GM21786 (cell line): ENCODE measurements around the gene MN1.

Experiments used
- ATAC-seq: cut with Tn5 transposase; IDR thresholded peaks from one replicate; pipeline ENCODE4 v1.9.1; 2021; ENCODE audit not compliant: unreplicated experiment

The MN1 gene

GRCh38 chr22:27801616-27802345 lies at the start of gene MN1:
Gene MN1 (minus strand): TSS chr22:27801756. CDS start chr22:27800543, 1,213 bp downstream.
- no peak for ATAC-seq

DNA sequence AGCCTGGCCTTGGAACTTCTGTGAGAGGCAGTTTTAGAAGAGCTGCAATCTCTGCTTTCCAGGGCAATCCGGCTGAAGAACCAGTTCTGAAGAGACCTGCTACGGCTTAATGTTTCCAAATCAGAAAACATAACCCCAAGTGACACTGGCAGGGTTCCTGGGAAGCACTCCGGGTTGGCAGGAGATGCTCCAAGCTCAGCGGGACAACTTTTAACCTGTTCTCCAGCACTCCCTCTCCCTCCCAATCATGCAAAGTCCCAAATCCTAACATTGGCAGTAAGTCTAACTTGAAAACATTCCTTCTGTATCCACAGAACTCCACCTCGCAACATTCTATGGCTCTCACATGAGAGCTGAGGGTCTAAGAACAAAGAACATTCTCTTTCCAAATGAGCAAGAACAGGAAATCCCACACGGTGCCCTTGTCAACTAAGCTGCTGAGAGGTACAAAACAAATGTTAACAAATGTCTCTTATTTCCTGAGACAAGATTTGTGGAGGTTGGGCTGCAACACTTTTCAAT lies 48.5 kb upstream of the MN1 start:
- ATAC-seq, result no peak

DNA sequence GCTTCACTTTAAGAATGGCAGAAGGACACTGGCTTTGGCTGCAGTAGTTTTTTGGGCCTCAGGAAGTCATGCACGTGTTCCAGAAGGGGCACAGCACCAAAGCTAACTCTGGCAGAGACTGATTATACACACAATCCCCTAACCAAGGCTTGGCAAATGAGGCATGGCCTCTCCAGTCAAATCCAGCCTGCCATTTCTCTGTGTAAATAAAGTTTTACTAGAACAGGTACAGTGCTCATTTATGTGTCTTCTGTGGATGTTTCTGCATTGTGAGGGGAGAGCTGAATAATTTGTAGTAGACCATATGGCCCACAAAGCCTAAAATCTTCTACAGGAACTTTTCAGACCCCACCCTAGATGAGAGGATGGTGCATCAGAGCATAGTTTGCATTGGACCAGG lies 46.4 kb upstream of the MN1 start:
- ATAC-seq, result no peak

- ATAC-seq, result no peak
Measured at GRCh38 chr22:27846910-27847309, 45.4 kb upstream of the MN1 start.

- ATAC-seq, result no peak
Measured at GRCh38 chr22:27846248-27846757, 44.7 kb upstream of the MN1 start.

DNA sequence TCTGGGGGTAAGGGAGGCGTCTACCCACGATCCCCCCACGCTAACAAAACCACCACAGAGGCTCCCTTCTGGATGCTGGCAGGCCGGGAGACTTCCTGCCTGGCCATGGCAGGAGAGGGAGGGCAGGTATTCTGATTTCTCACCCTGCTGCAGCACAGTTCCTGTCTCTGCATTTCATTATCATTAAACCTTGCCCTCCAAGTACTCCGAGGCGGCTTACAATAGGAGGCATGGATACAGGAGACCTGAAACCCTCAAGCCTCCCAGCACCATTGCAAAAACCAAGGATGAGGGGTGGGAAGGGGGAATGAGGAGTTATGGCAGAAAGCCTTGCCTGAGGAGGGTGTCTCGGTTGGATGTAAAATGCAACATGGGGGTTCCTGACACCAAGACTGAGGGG lies 44.1 kb upstream of the MN1 start:
- ATAC-seq, result no peak

DNA sequence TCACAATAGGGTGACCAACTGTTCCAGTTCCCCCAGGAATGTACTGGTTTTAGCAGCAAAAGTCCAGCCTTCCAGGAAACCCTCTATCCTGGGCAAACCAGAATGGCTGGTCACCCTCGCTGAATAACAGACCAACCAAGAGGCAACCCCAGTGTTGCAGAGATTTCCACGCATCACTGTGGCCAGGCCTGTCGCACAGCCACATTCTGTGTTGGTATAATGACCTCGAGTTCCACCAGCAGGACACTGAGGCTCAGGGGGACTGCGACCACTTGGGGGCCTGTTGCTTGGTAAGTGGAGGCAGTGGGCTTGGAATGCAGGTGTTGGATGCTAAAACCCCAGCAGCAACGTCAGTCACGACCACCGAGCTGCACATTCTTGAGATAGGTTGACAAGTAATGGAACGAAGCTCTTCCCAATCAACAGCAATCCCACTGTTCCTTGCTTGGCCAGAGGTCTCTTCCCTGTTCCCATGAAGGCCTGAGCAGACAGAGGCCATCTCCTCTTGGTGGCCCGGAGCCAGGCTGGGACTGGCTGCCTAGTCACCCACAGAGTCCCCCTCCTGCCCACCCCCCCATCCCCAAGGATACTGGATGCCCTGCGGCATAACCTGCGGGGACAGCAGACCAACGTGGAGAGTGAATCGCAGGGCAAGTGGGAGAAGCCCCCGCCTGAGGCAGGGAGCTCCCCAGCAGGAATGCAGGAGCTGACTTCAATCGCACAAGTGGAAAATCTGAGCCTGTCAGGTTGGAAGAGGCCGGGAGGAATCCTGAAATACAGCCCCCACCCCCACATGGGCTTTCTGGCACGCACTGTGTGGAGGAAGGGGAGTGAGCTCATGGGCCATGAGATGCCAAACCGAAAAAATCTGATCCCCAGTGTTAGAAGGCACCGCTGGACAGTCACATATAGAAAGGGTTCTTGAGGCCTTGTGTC lies 43.4 kb upstream of the MN1 start:
- ATAC-seq, result no peak

DNA sequence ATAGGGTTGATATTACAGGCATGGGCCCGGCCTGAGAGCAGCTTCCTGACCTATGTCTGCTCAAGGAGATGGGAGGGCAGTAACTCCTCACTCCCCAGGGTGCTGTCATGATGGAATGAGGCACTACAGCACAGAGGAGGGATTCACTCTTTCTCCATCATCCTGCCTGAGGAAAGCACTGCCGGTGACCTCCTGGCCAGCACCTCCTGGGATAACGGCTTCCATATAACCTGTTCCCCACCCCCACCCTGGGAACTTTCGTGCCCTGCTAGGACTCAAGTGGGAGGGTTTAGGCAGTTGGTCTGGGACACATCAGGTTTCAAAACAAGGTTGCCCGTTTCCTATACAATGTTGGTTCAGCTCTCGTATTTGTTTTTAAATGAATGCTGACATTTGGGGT lies 42.7 kb upstream of the MN1 start:
- no peak for ATAC-seq

DNA sequence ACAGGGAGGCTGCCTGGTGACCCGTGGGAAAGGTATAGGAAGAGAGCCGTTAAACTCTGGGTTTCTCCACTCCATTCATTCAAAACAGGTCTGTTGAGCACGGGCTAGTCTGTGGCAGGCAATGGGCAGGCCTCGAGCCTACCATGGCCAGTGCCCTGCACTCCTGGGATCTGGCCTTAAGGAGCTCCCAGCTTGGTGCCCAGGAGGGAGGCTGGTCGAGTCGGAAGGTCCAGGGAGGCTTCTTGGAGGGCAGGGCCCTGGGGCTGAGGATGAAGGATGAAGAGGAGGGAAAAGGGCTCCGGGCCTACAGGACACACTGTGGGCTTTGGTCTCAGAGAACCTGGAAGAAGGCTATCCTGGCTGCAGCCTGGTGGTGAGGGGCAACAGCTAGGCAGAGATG lies 41.9 kb upstream of the MN1 start:
- ATAC-seq, result no peak

- ATAC-seq, result no peak
Measured at GRCh38 chr22:27842669-27843431, 41.3 kb upstream of the MN1 start.

GRCh38 chr22:27842201-27842600 lies 40.6 kb upstream of the MN1 start:
- no peak for ATAC-seq

GRCh38 chr22:27840436-27840835 lies 38.9 kb upstream of the MN1 start:
- ATAC-seq, result no peak

DNA sequence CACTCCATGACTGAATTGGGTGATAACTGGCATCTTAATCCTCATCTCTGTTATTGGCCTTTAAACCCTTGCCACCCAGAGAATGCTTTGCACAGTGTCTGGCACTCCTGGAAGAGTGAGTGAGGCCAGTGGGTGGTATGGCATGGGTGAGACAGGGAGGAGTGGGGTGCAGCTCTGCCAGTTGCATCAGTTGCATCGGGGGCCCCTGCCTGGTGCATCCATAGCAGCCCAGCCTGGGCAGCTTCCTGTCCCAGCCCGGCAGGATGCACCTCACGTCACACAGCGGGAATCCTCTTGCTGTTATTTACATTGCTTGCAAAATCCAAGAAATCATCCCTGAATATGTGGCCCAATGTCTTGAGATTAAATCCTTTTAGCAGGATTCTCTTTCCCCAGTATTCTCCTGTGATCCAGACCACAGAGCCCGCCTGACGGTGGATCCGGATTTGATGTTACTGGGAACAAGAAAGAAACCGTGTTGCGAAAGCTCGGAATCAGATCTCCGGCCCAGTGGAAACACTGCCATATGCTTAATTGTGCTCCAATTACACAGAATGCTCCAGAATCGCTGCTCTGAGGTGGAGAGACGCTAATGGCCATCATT lies 37.6 kb upstream of the MN1 start:
- no peak for ATAC-seq

DNA sequence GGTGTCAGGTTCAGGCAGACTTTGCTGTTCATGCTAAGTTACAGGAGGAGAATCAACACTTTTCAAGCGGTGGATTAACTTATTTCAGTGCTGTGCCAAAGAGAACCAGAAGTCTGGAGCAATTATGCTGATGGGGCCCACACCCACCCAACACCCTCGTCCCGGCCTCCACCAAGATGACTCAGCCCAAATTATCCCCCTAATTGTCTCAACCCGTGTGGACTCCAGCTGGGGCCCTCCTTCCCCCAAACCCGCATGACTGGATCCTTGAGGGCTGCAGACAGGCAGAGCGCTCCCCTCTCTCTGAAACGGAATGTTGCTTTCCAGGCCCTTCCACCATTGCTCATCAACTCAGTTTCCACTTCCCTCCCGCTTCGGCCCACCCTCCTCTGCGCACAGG lies 34.6 kb upstream of the MN1 start:
- ATAC-seq, result no peak

- ATAC-seq, result no peak
Measured at GRCh38 chr22:27835446-27835845, 33.9 kb upstream of the MN1 start.

DNA sequence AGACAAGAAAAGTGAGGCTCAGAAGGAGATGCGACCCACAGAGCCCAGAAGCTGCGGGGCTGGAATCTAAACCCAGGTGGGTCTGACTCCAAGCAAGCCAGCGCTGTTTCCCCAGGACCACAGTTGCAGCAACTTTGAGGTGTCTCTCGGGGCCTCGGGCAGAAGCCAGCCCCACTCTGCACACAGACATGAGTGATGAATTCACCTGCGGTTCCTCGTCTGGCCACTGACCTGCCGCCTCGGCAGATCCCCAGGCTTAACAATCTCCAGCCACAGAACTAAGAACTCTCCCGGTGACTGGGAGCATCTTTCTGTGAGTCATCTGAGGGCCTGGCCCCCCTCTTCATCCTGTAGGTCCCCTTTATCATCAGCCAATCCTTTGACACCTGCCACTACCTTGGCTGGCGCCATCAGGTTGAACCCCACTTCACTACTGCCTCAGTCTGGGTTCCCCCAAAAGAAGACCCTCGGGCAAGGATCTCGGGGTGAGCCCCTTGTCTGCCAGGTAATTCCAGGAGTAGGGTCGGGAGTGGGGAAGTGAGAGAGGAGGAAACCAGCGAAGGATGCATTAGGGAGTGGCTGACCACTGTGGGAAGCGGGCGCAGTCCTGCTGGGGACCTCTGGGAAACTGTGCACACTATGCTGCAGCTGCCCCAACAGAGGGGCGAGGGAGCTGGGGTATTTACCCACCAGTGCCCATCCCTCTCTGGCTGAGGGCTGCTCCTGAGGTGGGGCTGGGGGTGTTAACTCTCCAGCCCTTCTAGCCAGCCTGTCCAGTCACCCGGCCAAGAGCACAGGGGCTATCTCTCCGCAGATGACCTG lies 33.0 kb upstream of the MN1 start:
- ATAC-seq, result no peak

- ATAC-seq, result no peak
Measured at GRCh38 chr22:27833803-27834202, 32.2 kb upstream of the MN1 start.

- no peak for ATAC-seq
Measured at GRCh38 chr22:27832606-27833005, 31.1 kb upstream of the MN1 start.

DNA sequence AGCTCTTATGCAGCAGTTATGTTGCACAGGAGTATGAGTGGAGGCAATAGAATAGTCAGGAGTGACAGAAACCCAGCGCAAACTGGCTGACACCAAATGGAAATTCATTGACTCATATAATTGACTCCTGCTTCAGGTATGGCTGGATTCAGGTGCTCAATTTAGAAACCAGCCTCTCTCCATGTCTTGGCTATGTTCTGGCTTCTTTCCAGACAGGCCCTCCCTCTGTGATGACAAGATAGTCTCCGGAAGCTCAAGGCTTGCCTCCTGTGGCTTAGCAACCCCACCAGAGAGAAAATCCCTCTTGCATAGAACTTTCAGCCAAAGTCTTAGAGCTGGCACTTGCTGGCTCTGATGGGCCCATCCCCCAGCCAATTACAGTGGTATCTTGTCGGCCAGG lies 28.1 kb upstream of the MN1 start:
- ATAC-seq, result no peak
